GM23338 (cell line): ENCODE measurements around the gene UBC. TPM values are rescaled to one million over a fixed set of nuclear protein-coding genes. Genes with fewer than 3 reads are reported as not detected.

Experiments used
- ATAC-seq: fragments of 200-7000 bp; cut with Tn5 transposase; 3 replicates; pipeline ENCODE4 v1.9.1; 2020
- DNase-seq: peaks from one replicate; pipeline ENCODE4 v3.0.0-alpha.2; 2015; ENCODE audit warnings: low spot score
- H2AFZ ChIP-seq: fragments of 200-600 bp; sonication (generic); 2 replicates; pipeline ENCODE4 v1.8.0; 2016; ENCODE audit warnings: antibody characterized with exemption, mild to moderate bottlenecking, moderate library complexity
- H3F3A ChIP-seq: fragments of 200-600 bp; sonication (generic); replicated peaks from 2 replicates; pipeline ENCODE4 v1.8.0; 2017; ENCODE audit warnings: antibody characterized with exemption, mixed run types, low read depth
- H3K27ac ChIP-seq: fragments of 200-600 bp; sonication (generic); 2 replicates; pipeline ENCODE4 v1.6.1; 2016; ENCODE audit warnings: low read depth
- H3K27me3 ChIP-seq: fragments of 200-600 bp; sonication (generic); 2 replicates; pipeline ENCODE4 v1.8.0; 2016; ENCODE audit warnings: mild to moderate bottlenecking, mixed run types, moderate library complexity; ENCODE audit not compliant: insufficient read depth
- H3K36me3 ChIP-seq: fragments of 200-600 bp; sonication (generic); 2 replicates; pipeline ENCODE4 v1.8.0; 2016; ENCODE audit warnings: mild to moderate bottlenecking; ENCODE audit not compliant: insufficient read depth
- H3K4me1 ChIP-seq: fragments of 200-600 bp; sonication (generic); 2 replicates; pipeline ENCODE4 v1.8.0; 2016; ENCODE audit warnings: mild to moderate bottlenecking, moderate library complexity; ENCODE audit not compliant: insufficient read depth
- H3K4me2 ChIP-seq: fragments of 200-600 bp; sonication (generic); 2 replicates; pipeline ENCODE4 v1.7.1; 2017; ENCODE audit warnings: mixed run types
- H3K4me3 ChIP-seq: fragments of 200-600 bp; sonication (generic); 2 replicates; pipeline ENCODE4 v1.6.1; 2016; ENCODE audit warnings: mixed run types
- H3K79me2 ChIP-seq: fragments of 200-600 bp; sonication (generic); replicated peaks from 2 replicates; pipeline ENCODE4 v1.8.0; 2017; ENCODE audit warnings: mild to moderate bottlenecking; ENCODE audit not compliant: insufficient read depth
- H3K9me2 ChIP-seq: fragments of 200-600 bp; sonication (generic); 2 replicates; pipeline ENCODE4 v1.8.0; 2017; ENCODE audit not compliant: insufficient read depth
- H4K20me1 ChIP-seq: fragments of 200-600 bp; sonication (generic); replicated peaks from 2 replicates; pipeline ENCODE4 v1.8.0; 2017; ENCODE audit warnings: mild to moderate bottlenecking; ENCODE audit not compliant: insufficient read depth
- H3K27ac Mint-ChIP-seq: 2 replicates; pipeline ENCODE4 v1.8.0; 2020; ENCODE audit warnings: inconsistent platforms, mild to moderate bottlenecking, moderate library complexity, mixed read lengths
- H3K27me3 Mint-ChIP-seq: 3 replicates; pipeline ENCODE4 v1.8.0; 2022; ENCODE audit warnings: low read depth, mild to moderate bottlenecking, moderate library complexity, mixed read lengths, inconsistent platforms; ENCODE audit not compliant: insufficient read depth, poor library complexity
- H3K36me3 Mint-ChIP-seq: 3 replicates; pipeline ENCODE4 v1.8.0; 2021; ENCODE audit warnings: low read depth, mild to moderate bottlenecking, inconsistent platforms, moderate library complexity, mixed read lengths
- H3K4me1 Mint-ChIP-seq: 3 replicates; pipeline ENCODE4 v1.8.0; 2020; ENCODE audit warnings: mild to moderate bottlenecking, inconsistent platforms, mixed read lengths
- H3K4me3 Mint-ChIP-seq: 3 replicates; pipeline ENCODE4 v1.8.0; 2021; ENCODE audit warnings: moderate library complexity, mild to moderate bottlenecking, inconsistent platforms, mixed read lengths
- H3K9me3 Mint-ChIP-seq: 3 replicates; pipeline ENCODE4 v1.8.0; 2020; ENCODE audit warnings: moderate library complexity, mild to moderate bottlenecking, inconsistent platforms, mixed read lengths
- CREB1 ChIP-seq: fragments of 250-450 bp; sonication (Bioruptor Pico); IDR thresholded peaks from 2 replicates; pipeline ENCODE4 v1.5.0; 2020; ENCODE audit warnings: low read depth, mild to moderate bottlenecking, moderate library complexity
- CTCF ChIP-seq, 2 experiments: fragments of 200-600 bp in 1 of 2; sonication (generic) in 1 of 2; conservative IDR thresholded peaks; 2 replicates each; pipeline versions ENCODE4 v1.5.1 to v1.6.1; 2016 to 2017; ENCODE audit warnings: antibody characterized with exemption in 2 of 2, low read depth in 2 of 2, mild to moderate bottlenecking in 2 of 2, moderate library complexity in 1 of 2
- EZH2 ChIP-seq: fragments of 200-600 bp; sonication (generic); IDR thresholded peaks from one replicate; pipeline ENCODE4 v1.8.0; 2017; ENCODE audit warnings: antibody characterized with exemption, mild to moderate bottlenecking, low read depth; ENCODE audit not compliant: unreplicated experiment
- EZH2phosphoT487 ChIP-seq: fragments of 200-600 bp; sonication (generic); IDR thresholded peaks from one replicate; pipeline ENCODE4 v1.8.1; 2018; ENCODE audit warnings: antibody characterized with exemption; ENCODE audit not compliant: unreplicated experiment
- REST ChIP-seq: IDR thresholded peaks from one replicate; pipeline ENCODE4 v1.6.1; 2018; ENCODE audit warnings: antibody characterized with exemption; ENCODE audit not compliant: unreplicated experiment
- STAT1 ChIP-seq: IDR thresholded peaks from one replicate; pipeline ENCODE4 v1.6.1; 2016; ENCODE audit warnings: antibody characterized with exemption; ENCODE audit not compliant: unreplicated experiment
- ZNF114 ChIP-seq: fragments of 250-450 bp; sonication (Bioruptor Pico); IDR thresholded peaks from 2 replicates; pipeline ENCODE4 v1.5.0; 2020; ENCODE audit warnings: mild to moderate bottlenecking, moderate library complexity
- ZNF331 ChIP-seq: fragments of 250-450 bp; sonication (Bioruptor Pico); IDR thresholded peaks from 2 replicates; pipeline ENCODE4 v1.5.0; 2020; ENCODE audit warnings: low read depth, mild to moderate bottlenecking, moderate library complexity
- polyA plus RNA-seq: library from polyadenylated mRNA; unstranded; fragments of >200 nt; fragmentation: Nextera tagmentation; extraction: Ambion mirVana; gene quantifications from 2 replicates; pipeline ENCODE4 v1.2.1, GENCODE V29; 2016
- total RNA-seq: library from RNA; depleted of rRNA; stranded (reverse); fragments of >200 nt; shearing (Covaris generic); gene quantifications from 2 replicates; pipeline ENCODE4 v1.2.3, GENCODE V29; 2014

Gene UBC
- total and polyA plus RNA-seq, 2 experiments from 2014 or later, result 511 to 665 TPM

GRCh38 chr12:124956571-124956970, 42.1 kb upstream of the UBC start:
- no peaks in the 10 kb centered on the region for H3K9me2 ChIP-seq
- Mint-ChIP-seq H3K9me3 (no peaks in the 10 kb centered on the region), H3K4me3 (no peak overlapping the region), H3K27ac (no peak overlapping the region), H3K4me1 (no peaks in the 10 kb centered on the region), H3K36me3 (peaks cover 70% of the 10 kb centered on the region), H3K27me3 (peaks cover 4% of the 10 kb centered on the region)
- peaks cover 29% of the 10 kb centered on the region for H3K36me3 ChIP-seq
- H3K27ac ChIP-seq, result no peak overlapping the region
- no peak for ATAC-seq
- no peaks in the 10 kb centered on the region for H4K20me1 ChIP-seq
- H2AFZ ChIP-seq, result no peak overlapping the region
- H3K4me3 ChIP-seq, result no peak overlapping the region
- 0 out of 2 replicates have a peak, but pooled peaks cover 7% of the 10 kb centered on the region for H3F3A ChIP-seq
- no peaks in the 10 kb centered on the region for H3K79me2 ChIP-seq
- H3K4me2 ChIP-seq, result no peak overlapping the region
- no peak for TF ChIP-seq ZNF114 (CRISPR knock-in tag)
- no peak for TF ChIP-seq ZNF331 (CRISPR knock-in tag)
- no peak for TF ChIP-seq REST
- no peak for TF ChIP-seq EZH2phosphoT487
- no peak for TF ChIP-seq STAT1
- TF ChIP-seq EZH2, result no peak
- TF ChIP-seq CTCF (conservative IDR thresholded peaks at IDR 0.05; ENCODE audit: low read depth in 2 of 2), result no peak
- H3K27me3 ChIP-seq, result no peaks in the 10 kb centered on the region
- no peak for DNase-seq
- no peaks in the 10 kb centered on the region for H3K4me1 ChIP-seq

DNA sequence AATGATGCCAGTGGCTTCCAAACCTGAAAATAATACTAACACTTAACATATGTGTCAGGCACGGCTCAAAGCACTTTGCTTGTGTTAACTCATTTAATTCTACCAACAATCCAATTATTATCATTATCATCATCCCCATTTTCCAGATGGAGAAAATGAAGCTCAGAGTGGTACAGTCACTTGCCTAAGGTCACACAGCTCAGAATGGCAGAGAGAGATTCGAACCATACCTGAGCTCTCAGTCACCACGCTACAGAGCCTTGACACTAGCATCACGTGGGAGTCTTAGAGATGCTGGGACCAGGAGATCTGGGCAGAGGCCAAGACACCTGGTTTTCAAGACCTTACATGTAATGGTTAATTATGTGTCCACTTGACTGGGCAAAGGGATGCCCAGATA, 40.3 kb upstream of the UBC start:
- no peaks in the 10 kb centered on the region for H3K27me3 ChIP-seq
- H3K36me3 ChIP-seq, result peaks cover 17% of the 10 kb centered on the region
- DNase-seq, result no peak
- H3K4me1 ChIP-seq, result no peaks in the 10 kb centered on the region
- H3K4me1 Mint-ChIP-seq, result no peaks in the 10 kb centered on the region
- no peak overlapping the region for H3K27ac Mint-ChIP-seq
- no peak overlapping the region for H3K27ac ChIP-seq
- no peak overlapping the region for H3K4me2 ChIP-seq
- peaks cover 66% of the 10 kb centered on the region for H3K36me3 Mint-ChIP-seq
- no peaks in the 10 kb centered on the region for H3K79me2 ChIP-seq
- H3K4me3 ChIP-seq, result no peak overlapping the region
- no peaks in the 10 kb centered on the region for H3K9me3 Mint-ChIP-seq
- no peak for TF ChIP-seq CREB1 (CRISPR knock-in tag)
- no peaks in the 10 kb centered on the region; the same call in 1 of the 2 replicates for H4K20me1 ChIP-seq
- H3F3A ChIP-seq, result 0 out of 2 replicates have a peak, but pooled peaks cover 7% of the 10 kb centered on the region
- H3K9me2 ChIP-seq, result no peaks in the 10 kb centered on the region
- H3K4me3 Mint-ChIP-seq, result no peak overlapping the region
- no peak for ATAC-seq
- no peak overlapping the region for H2AFZ ChIP-seq
- H3K27me3 Mint-ChIP-seq, result peaks cover 6% of the 10 kb centered on the region
